T-helper 22 cell (primary cell): ENCODE measurements around the gene HSD17B14.
A peak's percentile ranks its signal among the peaks of the same experiment; 100 is the strongest.
"Not testable (repeated sequence)": the region's sequence is repeated elsewhere in the genome, so short reads cannot be mapped to it uniquely, and the experiment has no call there.

Source experiments
- DNase-seq: peaks from one replicate; pipeline ENCODE4 v3.0.0-alpha.2; 2020; ENCODE audit warnings: low read depth

Gene HSD17B14

GRCh38 chr19:48867123-48867745 lies 30.9 kb upstream of the HSD17B14 start:
- no peak for DNase-seq

- no peak for DNase-seq
Measured at GRCh38 chr19:48866692-48867091, 30.4 kb upstream of the HSD17B14 start.

GRCh38 chr19:48862827-48863226 lies 26.5 kb upstream of the HSD17B14 start:
- no peak for DNase-seq

GRCh38 chr19:48861313-48861712 lies 25.0 kb upstream of the HSD17B14 start:
- DNase-seq: no peak

GRCh38 chr19:48859711-48860572 lies 23.7 kb upstream of the HSD17B14 start:
- DNase-seq: no peak

- DNase-seq: peak; percentile 62
Measured at GRCh38 chr19:48858984-48859710, 22.9 kb upstream of the HSD17B14 start.

GRCh38 chr19:48856921-48857320 lies 20.6 kb upstream of the HSD17B14 start:
- DNase-seq: no peak

- no peak for DNase-seq
Measured at GRCh38 chr19:48854103-48854502, 17.8 kb upstream of the HSD17B14 start.

- DNase-seq: no peak
Measured at GRCh38 chr19:48853483-48853882, 17.2 kb upstream of the HSD17B14 start.

- DNase-seq: no peak
Measured at GRCh38 chr19:48852292-48852691, 16.0 kb upstream of the HSD17B14 start.

- not testable (repeated sequence) for DNase-seq
Measured at GRCh38 chr19:48846659-48847058, 10.4 kb upstream of the HSD17B14 start.

- DNase-seq: no peak
Measured at GRCh38 chr19:48845384-48845783, 9.1 kb upstream of the HSD17B14 start.

GRCh38 chr19:48844472-48844871 lies 8.2 kb upstream of the HSD17B14 start:
- DNase-seq: no peak

- no peak for DNase-seq
Measured at GRCh38 chr19:48842789-48843162, 6.5 kb upstream of the HSD17B14 start.

GRCh38 chr19:48841571-48841970 lies 5.3 kb upstream of the HSD17B14 start:
- no peak for DNase-seq

GRCh38 chr19:48841047-48841446 lies 4.8 kb upstream of the HSD17B14 start:
- no peak for DNase-seq

- DNase-seq: no peak
Measured at GRCh38 chr19:48837687-48838086, 1.4 kb upstream of the HSD17B14 start.

GRCh38 chr19:48837051-48837524 lies 797 bp upstream of the HSD17B14 start:
- peak; percentile 75 for DNase-seq

GRCh38 chr19:48835734-48836088 lies 580 bp downstream of the HSD17B14 start:
- DNase-seq: peak; percentile 79

GRCh38 chr19:48833977-48834376 lies 2.3 kb downstream of the HSD17B14 start:
- no peak for DNase-seq

- DNase-seq: no peak
Measured at GRCh38 chr19:48833049-48833448, 3.2 kb downstream of the HSD17B14 start.

- DNase-seq: no peak
Measured at GRCh38 chr19:48830965-48831364, 5.3 kb downstream of the HSD17B14 start.

GRCh38 chr19:48830088-48830487 lies 6.2 kb downstream of the HSD17B14 start:
- DNase-seq: no peak
